Activated CD4-positive, alpha-beta T cell treated with anti-CD3 and anti-CD28 coated beads for 1 hour (primary cell): ENCODE data around the gene KIF26B.

Source experiments
- DNase-seq: peaks from one replicate; pipeline ENCODE4 v3.0.0-alpha.2; 2020

Gene KIF26B

GRCh38 chr1:245211035-245211749 is 56.4 kb downstream of the KIF26B start:
- DNase-seq = no peak

- DNase-seq = no peak
Measured at GRCh38 chr1:245211761-245212160, 57.0 kb downstream of the KIF26B start.

DNA sequence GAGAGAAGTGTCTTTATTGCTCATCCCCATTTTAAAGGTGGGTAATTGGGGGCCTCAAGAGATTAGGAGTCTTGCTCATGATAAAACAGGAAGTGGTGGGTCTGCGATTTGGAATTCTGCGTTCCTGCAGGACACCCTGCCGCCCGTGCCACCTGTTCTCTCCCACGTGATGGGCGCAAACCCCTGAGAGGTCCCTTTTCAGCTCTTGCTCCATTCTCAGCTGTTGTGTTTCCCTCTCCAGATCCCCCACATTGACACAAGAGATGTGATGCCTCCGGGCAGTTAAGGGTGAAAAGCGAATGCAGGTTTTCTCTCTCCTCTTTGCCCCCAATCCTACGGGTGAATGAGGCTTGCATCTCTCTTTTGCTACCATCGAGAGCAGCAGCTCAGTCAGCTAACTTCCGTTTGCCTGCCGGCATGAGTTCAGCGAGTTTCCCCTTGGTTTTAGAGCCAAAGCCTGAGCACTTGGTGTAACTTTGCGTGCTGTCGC is 57.5 kb downstream of the KIF26B start:
- no peak for DNase-seq

- DNase-seq = no peak
Measured at GRCh38 chr1:245213066-245213831, 58.5 kb downstream of the KIF26B start.

GRCh38 chr1:245215071-245215470 is 60.3 kb downstream of the KIF26B start:
- no peak for DNase-seq

DNA sequence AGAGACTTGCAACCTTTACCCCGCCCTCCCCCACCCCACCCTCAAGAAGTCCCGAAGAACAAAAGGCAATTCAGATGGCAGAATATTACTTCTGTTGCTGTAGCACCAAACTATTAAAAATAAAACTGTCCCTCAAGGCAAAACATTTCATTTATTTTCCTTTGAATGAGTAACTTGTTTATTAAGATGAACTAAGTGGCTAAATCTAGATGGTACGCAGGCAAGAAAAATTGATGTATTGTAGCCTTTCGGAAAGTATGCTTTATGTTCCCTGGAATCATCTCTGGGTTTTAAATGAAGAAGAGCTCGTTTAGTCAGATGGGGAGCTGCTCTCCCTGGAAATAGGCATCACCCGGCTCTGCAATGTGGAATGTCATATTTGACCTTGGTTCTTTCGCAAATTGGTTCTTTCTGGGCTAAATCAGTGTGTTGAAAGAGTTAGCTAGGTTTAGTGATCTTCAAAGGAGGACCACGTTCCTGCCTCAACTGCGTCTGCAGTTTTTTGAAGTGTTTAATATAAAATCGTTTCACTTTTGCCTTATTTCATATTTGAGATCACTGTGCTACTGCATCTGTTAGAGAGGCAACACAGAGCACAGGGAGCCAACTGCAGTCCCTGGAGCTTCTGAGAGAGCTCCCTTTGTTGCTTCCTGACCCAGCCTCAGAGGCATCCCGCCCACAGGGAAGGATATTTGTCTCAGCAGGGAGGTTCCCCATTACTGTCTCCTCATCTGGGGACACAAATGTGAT is 61.8 kb downstream of the KIF26B start:
- DNase-seq = no peak

DNA sequence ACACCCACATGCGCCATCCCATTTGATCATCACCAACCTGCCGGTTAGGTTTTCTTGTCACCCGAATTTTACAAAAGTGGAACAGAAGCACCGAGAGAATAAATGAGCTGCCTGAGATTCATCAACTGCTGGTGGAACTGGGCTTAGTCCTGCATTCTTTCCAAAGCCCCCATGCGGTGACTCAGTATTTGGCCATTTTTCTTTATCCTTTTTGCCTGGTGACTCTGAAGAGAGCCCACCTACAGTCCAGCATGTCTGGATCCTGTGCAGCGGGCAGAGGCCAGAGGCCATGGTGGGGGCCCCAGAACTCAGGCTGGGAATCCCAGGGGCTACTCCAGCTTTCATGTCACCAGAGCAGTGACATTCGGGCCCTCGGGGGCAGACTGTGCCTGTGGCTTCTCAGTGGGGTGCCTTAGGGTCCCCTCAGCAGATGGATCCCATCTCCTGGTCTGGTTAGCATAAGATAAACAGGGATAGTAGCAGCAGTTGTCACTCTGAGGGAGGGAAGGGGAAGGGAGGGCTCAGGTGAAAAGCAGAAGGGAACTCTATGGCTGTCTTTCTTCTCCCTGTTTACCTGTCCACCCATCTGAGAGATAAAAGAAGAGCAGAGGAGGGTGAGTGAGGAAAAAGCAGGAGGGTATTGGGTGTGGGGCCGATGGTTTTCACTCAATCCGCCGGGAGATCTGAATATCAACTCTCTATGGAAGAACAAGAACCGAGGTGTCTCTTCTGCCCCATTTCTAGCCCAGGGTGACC is 63.2 kb downstream of the KIF26B start:
- DNase-seq = no peak

- DNase-seq = no peak
Measured at GRCh38 chr1:245220381-245220985, 65.7 kb downstream of the KIF26B start.

DNA sequence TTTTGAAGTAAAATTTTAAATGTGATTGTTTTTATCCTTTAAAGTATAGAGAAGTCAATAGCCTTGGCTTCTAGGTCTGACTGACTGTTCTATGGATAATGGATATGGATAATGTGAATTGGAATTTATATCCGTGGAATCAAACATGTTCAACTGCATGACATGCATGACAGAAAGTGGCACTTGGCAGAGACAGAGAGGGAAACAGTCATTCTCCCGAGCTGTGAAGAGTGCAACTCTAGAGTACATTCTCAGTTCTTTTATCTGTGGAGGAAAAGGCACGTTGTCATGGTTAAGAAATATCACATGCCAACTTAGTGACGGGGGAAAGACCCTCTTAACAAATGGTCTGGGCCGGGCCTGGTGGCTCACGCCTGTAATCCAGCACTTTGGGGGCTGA is 67.0 kb downstream of the KIF26B start:
- DNase-seq = no peak

GRCh38 chr1:245222931-245223595 is 68.3 kb downstream of the KIF26B start:
- DNase-seq = no peak

DNA sequence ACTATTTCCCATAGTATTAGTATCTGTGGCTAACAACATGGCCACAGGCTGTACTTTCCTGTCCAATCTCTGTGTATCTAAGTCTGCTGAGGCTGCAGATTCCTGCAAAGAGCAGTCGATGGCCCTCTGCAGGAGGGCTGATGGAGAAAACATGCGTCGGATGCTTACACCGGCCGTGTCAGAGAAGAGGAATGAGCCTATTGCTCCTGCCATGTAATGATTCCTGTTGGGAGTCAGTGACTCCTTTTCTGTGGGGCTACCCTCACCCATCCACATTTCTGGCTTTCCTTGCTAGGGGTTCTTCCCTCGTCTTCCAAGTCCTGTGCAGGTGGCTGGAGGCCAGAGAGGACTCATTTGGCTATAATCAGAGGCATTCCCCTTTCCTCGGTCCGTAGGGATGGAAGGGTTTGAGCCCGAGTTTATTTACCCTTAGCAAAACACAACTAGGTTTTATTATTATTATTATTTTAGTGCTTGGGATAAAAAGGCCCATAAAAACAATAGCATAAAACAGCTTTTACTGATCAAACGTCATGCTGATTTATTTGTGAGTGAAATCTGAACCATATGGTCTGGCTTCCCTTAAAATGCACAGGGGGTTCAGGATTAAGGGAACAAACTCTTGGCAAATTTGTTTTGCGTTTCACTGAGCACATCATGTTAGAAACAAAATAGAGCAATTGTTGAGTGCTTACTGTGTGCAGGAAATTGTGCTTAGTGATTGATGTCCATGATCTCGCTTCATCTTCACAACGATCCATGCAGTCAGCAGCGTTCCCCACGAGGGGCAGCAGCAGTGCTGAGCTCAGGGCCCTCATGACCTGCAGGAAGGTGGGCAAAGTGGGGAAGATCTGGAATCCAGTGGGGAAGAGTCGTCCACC is 70.8 kb downstream of the KIF26B start:
- no peak for DNase-seq

- no peak for DNase-seq
Measured at GRCh38 chr1:245226203-245226499, 71.4 kb downstream of the KIF26B start.

DNA sequence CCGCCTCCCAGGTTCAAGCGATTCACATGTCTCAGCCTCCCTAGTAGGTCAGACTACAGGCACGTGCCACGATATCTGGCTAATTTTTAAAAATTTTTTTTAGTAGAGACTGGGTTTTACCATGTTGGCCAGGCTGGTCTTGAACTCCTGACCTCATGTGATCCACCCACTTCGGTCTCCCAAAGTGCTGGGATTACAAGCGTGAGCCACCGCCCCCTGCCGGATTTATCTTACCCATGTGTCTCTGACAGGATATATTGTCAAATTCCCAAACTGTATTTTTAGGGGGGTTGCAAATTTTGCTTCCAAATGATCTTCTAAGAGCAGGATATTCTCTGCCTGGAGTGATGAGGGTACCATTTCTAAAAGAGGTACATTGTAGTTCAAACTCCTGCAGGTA is 74.3 kb downstream of the KIF26B start:
- no peak for DNase-seq

- no peak for DNase-seq
Measured at GRCh38 chr1:245232931-245233330, 78.1 kb downstream of the KIF26B start.

GRCh38 chr1:245234217-245235081 is 79.7 kb downstream of the KIF26B start:
- no peak for DNase-seq

- DNase-seq = no peak
Measured at GRCh38 chr1:245235156-245235555, 80.4 kb downstream of the KIF26B start.

GRCh38 chr1:245240648-245241165 is 85.9 kb downstream of the KIF26B start:
- no peak for DNase-seq

DNA sequence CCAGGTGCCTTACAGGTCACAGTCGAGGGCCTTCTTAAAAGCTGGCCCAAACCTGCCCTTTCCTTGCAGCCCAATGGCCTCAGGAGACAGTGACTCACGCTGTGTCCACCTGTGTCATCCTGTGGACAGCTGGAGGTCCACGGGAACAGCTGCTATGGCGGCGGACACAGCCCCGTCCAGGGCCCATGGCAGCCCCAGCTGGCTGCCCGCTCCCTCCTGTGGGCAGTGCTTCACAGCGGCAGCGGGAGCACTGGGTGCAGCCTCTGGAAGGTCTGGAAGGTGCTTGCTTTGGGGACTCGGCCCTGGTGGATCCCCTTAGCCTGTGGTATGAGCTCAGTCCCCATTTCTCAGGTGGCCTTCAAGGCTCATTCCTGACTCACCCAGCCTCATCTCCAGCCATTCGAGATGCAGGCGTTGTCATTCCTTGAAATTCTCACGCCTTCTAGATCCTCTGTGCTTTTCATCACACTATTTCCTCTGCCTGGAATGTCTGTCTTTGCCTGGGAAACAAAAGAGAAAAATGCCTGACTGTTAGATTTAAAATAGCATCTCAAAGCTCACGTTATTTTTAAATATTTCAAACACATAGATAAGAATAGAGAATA is 86.8 kb downstream of the KIF26B start:
- DNase-seq = no peak

DNA sequence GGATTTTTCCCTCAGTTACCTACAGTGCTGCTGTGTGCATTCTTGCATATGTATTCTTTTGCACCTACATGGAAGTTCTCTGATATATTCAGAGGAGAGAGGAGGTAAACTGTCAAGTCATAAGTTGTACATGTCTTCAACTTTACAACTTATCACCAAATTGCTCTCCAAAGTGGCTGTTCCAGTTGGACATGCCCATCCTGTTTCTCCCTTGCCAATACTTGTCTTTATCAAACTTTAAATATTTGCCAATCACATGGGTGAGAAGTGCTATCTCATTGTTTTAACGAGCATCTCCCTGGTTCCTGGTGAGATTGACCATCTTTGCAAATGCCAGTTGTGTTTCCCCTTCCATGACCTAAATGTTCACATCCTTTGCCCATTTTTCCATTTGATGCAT is 88.2 kb downstream of the KIF26B start:
- no peak for DNase-seq
